Endometrium (tissue), 2 donors: ENCODE results near the gene MT4.
"Not testable (repeated sequence)": the region's sequence is repeated elsewhere in the genome, so short reads cannot be mapped to it uniquely, and the experiment has no call there.

Experiments
- FAIRE-seq: peaks from 2 replicates; lab custom pipeline; 2012; peaks lifted over from hg19 to GRCh38; lab: Jason Lieb, UNC
- donor health status: control.
- donor health status: control.

MT4 gene

DNA sequence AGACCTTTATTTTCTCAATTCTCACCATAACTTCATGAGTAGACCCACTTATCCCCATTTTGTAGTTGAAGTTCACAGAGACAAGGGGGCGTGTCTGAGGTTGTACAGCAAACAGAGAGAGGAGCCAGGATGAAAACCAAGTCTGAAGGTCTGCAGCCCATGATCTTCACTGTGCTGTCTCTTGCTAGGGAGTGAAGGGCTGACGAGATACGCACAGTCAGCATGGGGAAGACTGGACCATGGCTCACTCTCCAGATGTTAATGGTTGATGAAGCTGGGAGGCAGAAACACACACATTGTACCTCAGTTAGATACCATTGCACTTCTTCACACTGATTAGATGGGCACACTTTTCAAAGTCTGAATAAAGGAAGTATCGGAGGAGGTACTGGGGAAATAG lies 5.8 kb upstream of the MT4 start:
- FAIRE-seq = no peak

DNA sequence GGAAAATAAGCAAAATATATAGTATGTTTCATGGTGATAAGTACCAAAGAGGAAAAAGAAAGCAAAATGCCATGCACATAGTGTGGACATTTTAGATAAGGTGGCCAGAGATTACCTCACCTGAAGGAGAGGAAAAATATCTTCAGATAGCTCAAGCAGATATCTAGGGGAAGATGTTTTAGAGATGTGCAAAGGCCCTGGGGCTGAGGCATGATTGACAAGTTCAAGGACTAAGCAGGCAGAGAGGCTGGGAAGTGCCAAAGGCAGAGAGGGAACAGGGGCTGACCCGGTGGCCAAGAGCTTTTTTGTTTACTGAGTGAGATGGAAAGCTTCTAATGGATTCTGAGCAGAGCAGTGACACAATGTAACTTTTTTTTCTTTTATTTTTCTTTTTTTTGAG lies 4.4 kb upstream of the MT4 start:
- no peak for FAIRE-seq

DNA sequence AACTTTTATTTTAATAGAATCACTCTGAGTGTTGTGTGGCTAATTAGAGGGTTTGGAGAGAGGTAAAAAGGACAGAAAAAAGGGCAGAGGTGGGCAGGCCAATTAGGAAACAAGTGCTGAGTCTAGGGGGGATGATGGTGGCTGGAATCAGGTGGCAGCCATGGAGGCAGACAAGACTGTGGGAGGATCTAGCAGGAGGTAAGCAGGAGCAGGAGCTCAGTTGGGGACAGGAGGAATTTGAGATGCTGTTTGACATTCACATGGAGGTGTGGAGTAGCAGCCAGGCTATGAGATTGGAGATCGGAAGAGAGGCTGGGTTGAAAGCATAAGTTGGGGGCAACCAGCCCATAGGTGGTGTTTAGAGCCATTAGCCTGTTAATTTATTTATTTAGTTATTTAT lies 3.7 kb upstream of the MT4 start:
- FAIRE-seq = no peak

DNA sequence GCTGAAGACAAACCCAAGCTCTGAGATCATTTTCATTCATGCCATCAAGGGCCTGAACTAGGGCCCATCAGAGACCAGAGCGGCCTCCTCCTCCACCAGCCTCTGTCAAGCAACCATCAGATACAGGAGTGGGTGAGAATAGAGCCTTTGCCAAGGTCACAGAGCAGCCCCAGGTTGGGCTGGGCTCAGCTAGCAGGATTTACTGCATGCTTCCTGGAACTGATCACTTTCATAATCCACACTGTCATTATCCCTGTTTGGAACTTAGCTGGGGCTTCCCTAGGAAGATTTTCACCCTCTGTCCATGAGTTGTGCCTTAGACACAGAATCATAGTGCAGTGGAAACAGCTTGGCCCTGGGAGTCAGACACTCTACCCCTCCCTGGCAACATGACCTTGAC lies 5.1 kb downstream of the MT4 start:
- FAIRE-seq = no peak

DNA sequence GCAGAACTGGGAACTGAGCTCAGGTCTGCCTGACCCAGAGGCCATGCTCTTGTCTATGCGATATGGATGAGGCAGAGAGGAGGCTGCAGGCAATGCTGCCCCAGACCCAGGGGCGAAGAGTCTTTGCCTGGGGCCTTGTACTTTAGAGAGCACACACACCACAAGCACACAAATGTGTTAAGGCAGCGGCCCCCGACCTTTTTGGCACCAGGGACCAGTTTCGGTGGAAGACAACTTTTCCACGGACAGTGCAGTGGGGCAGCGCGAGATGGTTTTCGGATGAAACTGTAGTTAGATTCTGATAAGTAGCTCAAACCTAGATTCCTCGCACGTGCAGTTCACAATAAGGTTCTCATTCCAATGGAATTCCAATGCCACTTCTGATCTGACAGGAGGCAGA lies 6.7 kb downstream of the MT4 start:
- no peak for FAIRE-seq

DNA sequence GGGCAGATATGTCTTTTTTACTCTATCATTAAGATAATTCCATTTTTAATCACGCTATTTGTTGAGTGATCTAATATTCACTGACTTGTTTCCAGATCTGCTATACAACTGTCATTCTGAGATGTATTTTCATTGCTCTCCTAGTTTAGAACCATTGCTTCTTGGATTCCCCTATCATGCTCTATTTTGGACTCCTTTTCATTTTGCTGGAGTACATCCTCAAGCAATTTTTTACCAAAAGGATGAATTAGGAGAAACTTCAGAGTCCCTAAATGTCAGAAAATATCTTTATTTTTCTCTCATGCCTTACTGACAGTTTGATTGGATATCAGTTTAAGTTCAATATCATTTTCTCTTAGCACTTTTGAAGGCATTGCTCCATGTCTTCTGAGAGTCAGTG lies 9.8 kb downstream of the MT4 start:
- no peak for FAIRE-seq

DNA sequence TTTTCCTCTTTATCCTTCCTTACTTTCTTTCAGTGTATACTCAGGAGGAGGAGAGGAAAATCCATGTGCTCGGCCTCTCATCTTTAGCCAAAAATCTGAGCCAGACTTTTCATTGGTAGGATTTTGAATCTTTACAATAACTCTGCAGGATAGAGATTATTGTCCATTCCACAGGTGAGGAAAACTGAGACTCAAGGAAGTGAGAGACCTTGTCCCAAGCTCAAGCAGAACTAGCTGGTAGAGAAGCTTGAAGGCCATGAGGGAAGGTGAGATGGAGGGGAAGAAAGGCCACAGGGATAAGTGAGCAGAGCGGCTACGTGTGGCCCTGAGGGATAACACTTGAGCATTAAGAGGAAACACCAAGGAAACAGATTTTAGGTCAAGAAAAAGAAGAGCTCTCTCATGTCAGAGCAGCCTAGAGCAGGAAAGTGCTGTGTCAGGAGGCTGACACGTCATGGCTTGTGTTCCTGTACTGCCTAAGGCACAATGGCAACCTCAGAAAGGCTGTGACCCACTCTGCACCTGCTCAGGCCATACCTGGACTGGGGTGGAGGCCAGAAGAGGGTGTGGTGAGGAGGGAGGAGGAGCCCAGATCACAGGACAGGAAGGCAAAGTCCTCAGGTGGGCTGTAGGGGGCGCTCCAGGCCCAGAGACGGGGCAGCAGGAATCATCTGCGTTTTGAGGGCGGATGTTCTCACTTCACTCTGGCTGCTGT lies 11.9 kb downstream of the MT4 start:
- no peak for FAIRE-seq

DNA sequence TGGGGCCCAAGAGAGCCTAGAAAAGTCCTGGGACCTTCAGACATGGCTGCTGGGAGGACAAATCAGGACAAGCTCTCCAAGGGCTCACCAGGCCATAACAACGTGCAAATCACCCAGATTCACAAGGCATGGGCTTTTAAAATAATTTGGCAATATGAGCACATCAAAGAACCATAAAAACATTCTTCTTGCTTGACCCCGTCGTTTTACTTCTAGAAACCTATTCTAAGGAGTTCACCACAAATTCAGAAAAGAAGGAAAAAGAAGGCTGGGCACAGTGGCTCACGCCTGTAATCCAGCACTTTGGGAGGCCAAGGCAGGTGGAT lies 12.4 kb downstream of the MT4 start:
- FAIRE-seq = no peak

DNA sequence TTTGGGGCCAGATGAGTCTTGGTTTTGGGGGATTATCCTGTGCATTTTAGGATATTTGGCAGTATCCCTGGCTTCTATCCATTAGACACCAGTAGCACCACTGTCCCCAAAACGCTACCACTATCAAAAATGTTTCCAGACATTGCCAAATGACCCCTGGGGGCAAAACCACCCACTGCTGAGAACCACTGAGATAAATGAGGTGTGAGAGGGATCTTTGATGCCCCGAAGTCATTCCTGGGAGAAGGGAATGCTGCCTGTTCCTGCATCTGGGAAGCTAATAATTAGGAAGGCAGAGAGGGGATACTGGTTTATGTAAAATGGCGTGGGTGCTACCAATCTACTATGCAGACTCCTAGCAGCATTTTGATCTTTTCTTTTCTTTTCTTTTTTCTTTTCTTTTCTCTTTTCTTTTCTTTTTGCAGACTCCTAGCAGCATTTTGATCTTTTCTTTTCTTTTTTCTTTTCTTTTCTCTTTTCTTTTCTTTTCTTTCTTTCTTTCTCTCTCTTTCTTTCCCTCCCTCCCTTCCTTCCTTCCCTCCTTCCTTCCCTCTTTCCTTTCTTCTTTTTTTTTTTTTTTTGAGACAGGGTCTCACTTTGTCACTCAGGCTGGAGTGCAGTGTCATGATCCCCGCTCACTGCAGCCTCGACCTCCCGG lies 15.6 kb downstream of the MT4 start:
- FAIRE-seq = no peak

DNA sequence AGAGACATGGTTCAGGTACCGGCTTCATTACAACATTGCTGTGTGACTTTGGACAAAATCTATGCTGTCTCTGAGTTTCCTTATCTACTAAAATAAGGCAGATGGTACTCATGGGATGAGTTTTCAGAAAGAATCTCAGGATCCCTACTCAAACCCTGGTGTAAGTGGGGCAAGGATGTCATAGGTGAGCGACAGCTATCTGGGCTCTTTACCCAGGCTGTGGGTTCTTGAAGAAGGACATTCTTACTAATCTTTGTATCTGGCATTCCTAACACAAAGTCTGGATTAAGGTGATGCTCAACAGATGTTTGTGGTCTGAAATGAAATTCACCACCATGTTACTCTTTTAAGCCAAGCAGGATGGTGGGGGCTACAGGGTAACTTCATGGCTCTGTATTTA lies 18.0 kb downstream of the MT4 start:
- FAIRE-seq = not testable (repeated sequence)

DNA sequence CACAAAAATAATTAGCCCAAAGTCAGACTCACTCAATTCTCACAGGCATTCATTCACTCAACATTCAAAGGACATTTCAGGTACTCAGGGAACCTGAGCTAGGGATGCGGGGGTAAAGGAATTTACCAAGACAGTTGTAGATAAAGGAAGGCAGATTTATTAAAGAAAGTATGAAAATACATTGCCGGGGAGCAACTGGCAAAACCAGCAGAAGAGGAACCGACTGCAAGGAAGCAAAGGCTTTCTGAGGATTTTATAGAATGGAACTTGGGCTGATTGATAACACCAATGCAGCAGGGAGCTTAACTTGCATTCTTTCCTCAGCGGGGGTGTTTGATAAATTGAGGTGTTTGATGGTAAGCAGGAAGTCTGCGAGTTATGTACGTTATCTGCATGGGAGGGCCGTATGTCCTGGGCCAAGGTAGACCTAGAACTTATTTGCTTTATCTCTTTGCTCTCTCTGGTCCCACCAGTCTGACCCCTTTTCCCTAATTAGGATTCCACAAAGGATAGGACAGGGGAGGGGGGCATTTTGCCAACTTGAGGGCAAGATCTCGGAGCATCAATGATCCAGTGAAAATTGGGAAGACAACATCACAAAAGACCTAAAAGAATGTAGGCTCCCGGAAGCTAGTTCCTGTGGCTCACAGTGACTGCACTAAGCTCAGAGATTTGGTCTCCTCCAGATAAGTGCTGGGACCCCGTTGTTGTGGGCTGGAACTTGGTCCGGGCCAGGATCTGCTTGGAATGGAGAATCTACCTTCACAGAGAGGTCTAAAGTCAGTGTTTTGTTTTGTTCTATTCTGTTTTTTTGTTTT lies 18.7 kb downstream of the MT4 start:
- FAIRE-seq = no peak

DNA sequence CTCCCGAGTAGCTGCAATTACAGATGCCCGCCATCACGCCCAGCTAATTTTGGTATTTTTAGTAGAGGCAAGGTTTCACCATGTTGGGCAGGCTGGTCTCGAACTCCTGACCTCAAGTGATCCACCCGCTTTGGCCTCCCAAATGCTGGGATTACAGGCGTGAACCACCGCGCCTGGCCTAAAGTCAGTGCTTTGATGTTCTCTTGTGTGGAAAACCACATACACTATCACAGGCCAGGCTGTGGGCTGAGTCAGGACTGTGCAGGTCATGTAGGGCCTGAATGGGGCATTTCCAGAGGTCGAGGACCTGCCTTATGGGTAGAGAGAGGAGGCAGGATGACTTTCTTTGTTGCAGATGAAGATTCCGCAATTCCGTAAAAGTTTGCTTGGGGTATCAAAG lies 19.4 kb downstream of the MT4 start:
- no peak for FAIRE-seq

DNA sequence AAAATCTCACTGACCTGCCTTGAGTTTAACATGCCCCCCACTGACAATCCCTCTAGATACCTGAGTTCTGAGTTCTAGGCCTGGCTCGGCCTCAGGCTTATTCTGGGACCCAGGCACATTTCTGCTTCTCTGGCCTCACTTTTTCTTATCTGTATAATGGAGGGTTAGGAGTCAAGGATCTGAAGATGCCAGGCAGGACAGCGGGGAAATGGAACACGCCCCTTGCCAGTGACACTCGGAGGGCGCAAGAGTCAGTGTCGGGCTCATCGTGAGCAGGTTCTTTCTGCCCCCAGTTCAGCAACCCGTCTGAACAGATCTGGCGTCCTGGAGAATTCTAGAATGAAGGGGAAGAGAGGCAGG lies 23.9 kb downstream of the MT4 start:
- no peak for FAIRE-seq

DNA sequence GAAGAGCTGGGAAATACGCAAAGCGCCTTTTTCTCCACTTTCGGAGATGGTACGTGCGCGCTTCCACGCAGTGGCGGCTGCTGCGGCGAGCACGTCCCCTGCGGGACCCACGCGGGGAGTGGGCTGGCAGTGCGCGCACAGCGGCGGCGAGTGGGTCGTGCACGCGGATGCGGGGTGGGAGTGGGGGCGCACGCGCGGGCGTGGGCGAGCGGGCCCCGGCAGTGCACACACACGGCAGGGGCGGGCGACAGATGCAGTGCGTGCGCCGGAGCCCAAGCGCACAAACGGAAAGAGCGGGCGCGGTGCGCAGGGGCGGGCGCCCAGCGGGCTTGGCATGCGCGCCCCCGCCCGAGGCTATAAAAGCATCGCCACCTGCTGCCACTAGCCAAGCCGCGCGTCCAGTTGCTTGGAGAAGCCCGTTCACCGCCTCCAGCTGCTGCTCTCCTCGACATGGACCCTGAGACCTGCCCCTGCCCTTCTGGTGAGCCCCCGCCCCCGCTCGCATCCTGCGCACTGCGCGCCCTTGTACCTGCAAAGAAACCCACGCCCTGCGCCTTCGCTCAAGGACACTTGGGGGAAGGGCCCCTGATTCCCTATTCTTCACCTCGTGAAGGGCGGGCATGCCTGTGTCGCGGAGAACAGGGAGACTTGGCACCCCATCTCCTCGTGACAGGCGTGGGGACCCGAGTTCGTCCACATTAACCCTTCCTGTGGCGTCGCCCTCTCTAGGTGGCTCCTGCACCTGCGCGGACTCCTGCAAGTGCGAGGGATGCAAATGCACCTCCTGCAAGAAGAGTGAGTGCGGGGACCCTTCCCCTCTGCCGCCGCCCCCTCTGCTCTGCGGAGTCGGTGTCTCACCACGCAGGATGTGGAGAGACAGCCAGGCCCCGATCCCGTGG lies 24.5 kb downstream of the MT4 start, which contains the start of gene MT3:
TSS of gene MT3 (plus strand) at position 388 of the 899 bp plus-strand sequence. CDS start at position 451, 63 bp downstream.
- no peak for FAIRE-seq

DNA sequence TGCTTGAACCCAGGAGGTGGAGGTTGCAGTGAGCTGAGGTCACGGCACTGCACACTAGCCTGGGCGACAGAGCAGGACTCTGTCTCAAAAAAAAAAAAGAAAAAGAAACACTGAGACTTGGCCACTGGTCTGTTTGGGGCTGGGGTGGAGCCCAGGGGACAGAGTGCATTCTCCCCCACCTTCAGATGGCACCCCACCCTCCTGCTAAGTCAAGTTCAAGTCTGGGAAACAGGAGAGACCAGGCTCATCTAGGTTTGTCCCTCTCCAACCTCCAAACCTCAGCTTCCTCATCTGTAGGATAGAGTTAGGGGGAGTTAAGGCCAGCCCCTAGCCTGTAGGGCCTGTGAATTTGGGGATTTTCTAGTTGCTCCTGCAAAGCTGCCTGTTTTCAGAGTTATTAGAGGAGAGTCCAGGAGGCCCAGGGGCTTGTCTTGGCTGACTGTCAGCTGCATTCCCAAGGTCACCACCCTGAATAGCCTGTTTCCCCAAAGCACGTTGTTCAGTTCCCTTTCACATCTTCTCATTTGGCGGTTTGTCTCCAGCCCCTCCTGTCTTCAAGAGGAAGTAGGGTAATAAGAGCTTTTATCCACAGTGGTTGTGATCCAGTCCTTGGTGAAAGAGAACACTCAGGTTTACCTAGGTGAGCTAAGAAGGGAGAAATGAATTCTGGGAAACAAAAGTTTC lies 26.6 kb downstream of the MT4 start:
- no peak for FAIRE-seq

DNA sequence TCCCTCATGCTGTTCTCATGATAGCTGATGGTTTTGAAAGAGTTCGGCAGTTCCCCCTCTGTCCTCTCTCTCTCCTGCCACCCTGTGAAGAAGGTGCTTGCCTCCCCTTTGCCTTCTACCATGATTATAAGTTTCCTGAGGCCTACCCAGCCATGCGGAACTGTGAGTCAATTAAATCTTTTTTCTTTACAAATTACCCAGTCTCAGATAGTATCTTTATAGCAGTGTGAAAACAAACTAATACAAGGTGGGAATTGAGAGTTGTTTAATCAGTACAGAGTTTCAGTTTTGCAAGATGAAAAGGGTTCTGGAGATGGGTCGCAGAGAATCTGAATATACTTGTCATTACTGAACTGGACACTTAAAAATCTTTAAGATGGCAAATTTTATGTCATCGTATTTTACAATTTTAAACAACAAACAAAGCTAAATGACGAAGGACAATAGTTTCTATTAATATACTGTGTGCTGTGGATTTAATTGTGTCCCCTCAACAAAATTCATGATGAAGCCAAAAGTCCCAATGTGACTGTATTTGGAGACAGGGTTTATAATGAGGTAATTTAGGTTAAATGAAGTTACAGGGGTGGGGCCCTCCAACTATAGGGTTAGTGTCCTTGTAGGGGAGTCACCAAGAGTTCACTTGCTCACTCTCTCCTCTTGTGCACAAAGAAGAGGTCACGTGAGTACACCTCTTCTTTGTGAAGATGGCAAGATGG lies 28.9 kb downstream of the MT4 start:
- no peak for FAIRE-seq

DNA sequence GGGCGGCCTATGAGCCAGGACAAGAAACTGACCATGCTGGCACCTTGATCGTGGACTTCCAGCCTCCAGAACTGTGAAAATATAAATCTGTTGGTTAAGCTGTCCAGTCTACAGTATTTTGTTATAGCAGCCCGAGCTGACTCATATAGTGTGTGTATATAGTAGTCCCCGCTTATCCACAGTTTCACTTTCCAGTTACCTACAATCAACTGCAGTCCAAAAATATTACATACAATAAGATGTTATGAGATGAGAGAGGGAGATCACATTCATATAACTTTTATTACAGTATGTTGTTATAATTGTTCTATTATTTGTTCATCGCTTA lies 29.4 kb downstream of the MT4 start:
- no peak for FAIRE-seq

DNA sequence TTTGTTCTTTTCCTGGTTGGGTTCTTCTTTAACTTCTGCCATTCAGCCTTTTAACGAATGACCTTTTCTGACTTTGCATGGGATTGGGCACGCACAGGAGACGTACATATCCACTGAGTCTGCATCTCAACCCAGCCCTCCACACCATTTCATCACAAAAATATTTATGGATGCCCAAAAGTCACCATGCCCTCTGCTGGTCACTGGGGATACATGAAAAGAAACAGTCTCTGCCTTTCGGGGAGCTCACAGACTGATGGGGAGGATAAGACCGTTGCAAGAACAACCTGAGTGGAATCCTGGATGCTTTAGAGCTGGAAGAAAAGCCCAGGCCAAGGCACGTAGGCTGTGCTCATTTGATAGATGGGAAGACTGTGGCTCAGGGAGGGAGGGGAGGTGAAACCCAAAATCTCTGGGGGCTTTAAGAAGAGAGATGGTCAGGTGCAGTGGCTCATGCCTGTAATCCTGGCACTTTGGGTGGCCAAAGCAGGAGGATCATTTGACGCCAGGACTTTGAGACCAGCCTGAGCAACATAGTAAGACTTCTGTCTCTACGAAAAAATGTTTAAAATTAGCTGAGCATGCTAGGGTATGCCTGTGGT lies 35.6 kb downstream of the MT4 start:
- no peak for FAIRE-seq

DNA sequence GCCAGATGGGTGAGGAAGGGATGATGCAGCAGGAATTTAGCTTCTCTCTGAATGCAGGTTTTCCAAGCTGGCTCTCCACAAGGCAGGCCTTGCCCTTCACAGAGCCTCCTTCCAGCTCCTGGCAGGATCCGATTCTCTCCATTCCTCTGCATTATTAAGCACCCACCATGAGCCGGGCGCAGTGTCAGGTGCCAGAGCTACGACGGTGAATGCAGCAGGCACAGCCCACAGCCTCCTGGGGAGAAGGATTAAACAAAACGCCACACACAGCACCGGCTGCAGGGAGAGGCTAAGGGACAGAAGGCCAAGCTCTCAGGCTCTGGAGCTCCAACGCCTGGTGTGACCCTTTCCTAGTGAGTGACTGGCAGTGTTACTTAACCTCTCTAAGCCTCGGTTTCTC lies 36.5 kb downstream of the MT4 start:
- no peak for FAIRE-seq

DNA sequence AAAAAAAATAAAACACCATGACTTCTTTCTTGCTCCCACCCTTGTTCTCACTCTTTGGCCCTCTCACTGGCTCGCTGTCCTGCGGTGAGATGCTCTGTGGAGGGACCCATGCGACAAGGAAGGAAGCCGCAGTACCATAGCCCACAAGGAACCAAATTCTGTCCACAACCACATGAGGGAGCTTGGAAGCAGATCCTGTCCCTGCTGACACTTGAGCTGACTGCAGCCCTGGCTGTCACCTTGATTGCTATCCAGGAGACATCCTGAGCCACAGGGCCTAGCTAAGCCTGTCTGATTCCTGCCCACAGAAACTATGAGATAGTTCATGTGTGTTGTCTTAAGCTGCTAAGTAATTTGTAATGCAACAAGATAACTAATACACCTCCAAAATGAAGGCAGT lies 38.7 kb downstream of the MT4 start:
- no peak for FAIRE-seq

DNA sequence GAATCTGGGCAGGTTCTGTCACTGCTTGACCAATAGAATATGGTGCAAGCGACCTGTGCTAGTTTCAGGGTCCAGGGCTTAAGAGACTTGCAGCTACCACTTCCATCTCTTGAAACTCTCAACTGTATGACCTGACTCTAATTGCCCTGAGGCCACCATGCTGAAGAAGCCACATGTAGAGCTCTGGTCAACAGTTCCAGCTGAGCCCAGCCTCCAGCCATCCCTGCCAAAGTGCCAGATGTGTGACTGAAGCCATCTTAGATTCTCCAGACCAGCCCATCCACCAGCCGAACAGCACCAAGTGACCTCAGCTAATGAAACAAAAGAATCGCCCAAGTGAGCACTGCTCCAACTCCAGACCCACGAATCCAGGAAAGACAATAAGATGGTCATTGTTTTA lies 40.1 kb downstream of the MT4 start:
- FAIRE-seq = no peak
